Measurements from ENCODE around the gene SYTL3. TPM values are rescaled to one million over a fixed set of nuclear protein-coding genes. Genes with fewer than 3 reads are reported as not detected.
A peak's percentile ranks its signal among the peaks of the same experiment; 100 is the strongest.

Gene SYTL3
- total RNA-seq, 1 donor, result 2.2 TPM

GRCh38 chr6:158715330-158716311 lies 65.8 kb downstream of the SYTL3 start:
- no peaks in the 10 kb centered on the region for H3K79me2 ChIP-seq (ENCODE audit: insufficient read depth, low read length)
- no peaks in the 10 kb centered on the region for H3K36me3 ChIP-seq (ENCODE audit: insufficient read depth, low read length)
- no peak overlapping the region for H3K4me3 ChIP-seq (ENCODE audit: insufficient read depth, low read length)
- H2AFZ ChIP-seq (ENCODE audit: low read length), result no peak overlapping the region
- peaks cover 7% of the 10 kb centered on the region for H3K4me1 ChIP-seq (ENCODE audit: insufficient read depth, low read length)
- no peak overlapping the region for H3K27ac ChIP-seq (ENCODE audit: low read depth, low read length)
- H3K9me3 ChIP-seq (ENCODE audit: low read depth, low read length), result no peaks in the 10 kb centered on the region
- H3K27me3 ChIP-seq (ENCODE audit: insufficient read depth, low read length), result no peaks in the 10 kb centered on the region
- no peaks in the 10 kb centered on the region for H4K20me1 ChIP-seq (ENCODE audit: insufficient read depth, low read length)
- DNase-seq (ENCODE audit: insufficient read length, low spot score, missing footprints), result peak; percentile 13
- H3K4me2 ChIP-seq (ENCODE audit: insufficient read depth, low read length), result no peak overlapping the region
- TF ChIP-seq CTCF (IDR thresholded peaks at IDR 0.05; ENCODE audit: extremely low read depth, low read depth, low read length), result no peak

- no peaks in the 10 kb centered on the region for H3K27me3 ChIP-seq (ENCODE audit: insufficient read depth, low read length)
- H3K36me3 ChIP-seq (ENCODE audit: insufficient read depth, low read length), result no peaks in the 10 kb centered on the region
- no peak for TF ChIP-seq CTCF (IDR thresholded peaks at IDR 0.05; ENCODE audit: extremely low read depth, low read depth, low read length)
- no peaks in the 10 kb centered on the region for H4K20me1 ChIP-seq (ENCODE audit: insufficient read depth, low read length)
- no peak overlapping the region for H3K4me2 ChIP-seq (ENCODE audit: insufficient read depth, low read length)
- H3K27ac ChIP-seq (ENCODE audit: low read depth, low read length), result no peak overlapping the region
- DNase-seq (ENCODE audit: insufficient read length, low spot score, missing footprints), result peak; percentile 8
- no peak overlapping the region for H3K4me3 ChIP-seq (ENCODE audit: insufficient read depth, low read length)
- no peaks in the 10 kb centered on the region for H3K79me2 ChIP-seq (ENCODE audit: insufficient read depth, low read length)
- peaks cover 12% of the 10 kb centered on the region for H3K4me1 ChIP-seq (ENCODE audit: insufficient read depth, low read length)
- no peaks in the 10 kb centered on the region for H3K9me3 ChIP-seq (ENCODE audit: low read depth, low read length)
- no peak overlapping the region for H2AFZ ChIP-seq (ENCODE audit: low read length)
These were observed 67.8 kb downstream of the SYTL3 start for GRCh38 chr6:158717341-158718330.

GRCh38 chr6:158718461-158719046 lies 68.7 kb downstream of the SYTL3 start:
- TF ChIP-seq CTCF (IDR thresholded peaks at IDR 0.05; ENCODE audit: extremely low read depth, low read depth, low read length), result peak; percentile 69
- no peaks in the 10 kb centered on the region for H3K9me3 ChIP-seq (ENCODE audit: low read depth, low read length)
- no peaks in the 10 kb centered on the region for H3K79me2 ChIP-seq (ENCODE audit: insufficient read depth, low read length)

More at GRCh38 chr6:158718461-158719046, 68.7 kb downstream of the SYTL3 start:
- H2AFZ ChIP-seq (ENCODE audit: low read length), result no peak overlapping the region
- H3K4me2 ChIP-seq (ENCODE audit: insufficient read depth, low read length), result no peak overlapping the region
- H3K27ac ChIP-seq (ENCODE audit: low read depth, low read length), result no peak overlapping the region
- no peaks in the 10 kb centered on the region for H3K36me3 ChIP-seq (ENCODE audit: insufficient read depth, low read length)
- peaks cover 12% of the 10 kb centered on the region for H3K4me1 ChIP-seq (ENCODE audit: insufficient read depth, low read length)
- no peaks in the 10 kb centered on the region for H3K27me3 ChIP-seq (ENCODE audit: insufficient read depth, low read length)
- no peaks in the 10 kb centered on the region for H4K20me1 ChIP-seq (ENCODE audit: insufficient read depth, low read length)
- peak; percentile 68 for DNase-seq (ENCODE audit: insufficient read length, low spot score, missing footprints)
- no peak overlapping the region for H3K4me3 ChIP-seq (ENCODE audit: insufficient read depth, low read length)
